Cardiac muscle cell (in vitro differentiated cells and primary cell): ENCODE results near the gene TRIM62. TPM values are rescaled to one million over a fixed set of nuclear protein-coding genes. Genes with fewer than 3 reads are reported as not detected.

ENCODE experiments used
- DNase-seq, 2 donors: peaks; one replicate each; pipeline versions ENCODE4 v3.0.0 to v3.0.0-alpha.2; 2010 to 2017; ENCODE audit warnings: low read depth in 1 of 2, low spot score in 1 of 2
- H3K27ac ChIP-seq: fragments of 200-600 bp; sonication (generic); 2 replicates; pipeline ENCODE4 v1.5.1; 2016
- H3K27me3 ChIP-seq: fragments of 200-600 bp; sonication (generic); 2 replicates; pipeline ENCODE4 v1.6.0; 2016; ENCODE audit warnings: control low read depth
- H3K36me3 ChIP-seq: fragments of 200-600 bp; sonication (generic); 2 replicates; pipeline ENCODE4 v1.5.1; 2016; ENCODE audit warnings: control low read depth
- H3K4me1 ChIP-seq: fragments of 200-600 bp; sonication (generic); 2 replicates; pipeline ENCODE4 v1.8.1; 2017; ENCODE audit warnings: low read depth, mild to moderate bottlenecking, mixed run types
- H3K4me3 ChIP-seq: fragments of 200-600 bp; sonication (generic); 2 replicates; pipeline ENCODE4 v1.5.1; 2016; ENCODE audit warnings: mild to moderate bottlenecking
- H3K9me3 ChIP-seq: fragments of 200-600 bp; sonication (generic); 2 replicates; pipeline ENCODE4 v1.5.1; 2017; ENCODE audit warnings: low read depth, mild to moderate bottlenecking, control low read depth
- polyA plus RNA-seq: library from polyadenylated mRNA; unstranded; fragments of >200 nt; fragmentation: Nextera tagmentation; extraction: Ambion mirVana; gene quantifications from 2 replicates; pipeline ENCODE4 v1.2.1, GENCODE V29; 2016
- total RNA-seq: library from RNA; depleted of rRNA; stranded (reverse); fragments of >200 nt; gene quantifications from 2 replicates; pipeline ENCODE4 v1.2.3, GENCODE V29; 2016
- TF ChIP-seq, protein P1 (sequence below): IDR thresholded peaks from 2 replicates; pipeline ENCODE4 v1.5.1; 2012; ENCODE audit warnings: low read depth, mild to moderate bottlenecking, low read length

Gene TRIM62
- total and polyA plus RNA-seq, 2 experiments from 2014 or later = 3.1 to 5.8 TPM

DNA sequence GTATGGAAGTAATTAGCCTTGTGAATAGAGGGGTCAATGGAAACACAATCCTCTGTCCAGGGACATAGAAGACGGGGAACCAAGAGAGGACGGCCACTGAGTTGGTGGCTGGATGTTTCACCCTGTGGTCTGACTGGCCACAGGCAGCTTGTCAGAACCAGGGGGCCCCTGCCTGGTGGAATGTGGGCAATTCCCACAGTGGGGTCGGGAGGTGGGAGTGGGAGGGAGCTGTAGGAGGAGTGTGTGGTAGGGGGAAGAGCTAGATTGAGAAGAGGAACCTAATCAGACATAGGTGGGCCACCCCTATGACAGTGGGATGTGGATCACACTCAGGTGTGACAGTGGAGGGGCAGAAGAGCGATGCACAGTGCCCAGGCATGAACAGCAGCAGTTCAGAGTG, 31.3 kb downstream of the TRIM62 start:
- no peak for DNase-seq
- Histone ChIP-seq H3K9me3 (no peaks in the 10 kb centered on the region), H3K4me1 (no peaks in the 10 kb centered on the region), H3K27me3 (no peaks in the 10 kb centered on the region), H3K36me3 (no peaks in the 10 kb centered on the region), H3K27ac (no peak overlapping the region), H3K4me3 (no peak overlapping the region)
- TF ChIP-seq, protein P1, sequence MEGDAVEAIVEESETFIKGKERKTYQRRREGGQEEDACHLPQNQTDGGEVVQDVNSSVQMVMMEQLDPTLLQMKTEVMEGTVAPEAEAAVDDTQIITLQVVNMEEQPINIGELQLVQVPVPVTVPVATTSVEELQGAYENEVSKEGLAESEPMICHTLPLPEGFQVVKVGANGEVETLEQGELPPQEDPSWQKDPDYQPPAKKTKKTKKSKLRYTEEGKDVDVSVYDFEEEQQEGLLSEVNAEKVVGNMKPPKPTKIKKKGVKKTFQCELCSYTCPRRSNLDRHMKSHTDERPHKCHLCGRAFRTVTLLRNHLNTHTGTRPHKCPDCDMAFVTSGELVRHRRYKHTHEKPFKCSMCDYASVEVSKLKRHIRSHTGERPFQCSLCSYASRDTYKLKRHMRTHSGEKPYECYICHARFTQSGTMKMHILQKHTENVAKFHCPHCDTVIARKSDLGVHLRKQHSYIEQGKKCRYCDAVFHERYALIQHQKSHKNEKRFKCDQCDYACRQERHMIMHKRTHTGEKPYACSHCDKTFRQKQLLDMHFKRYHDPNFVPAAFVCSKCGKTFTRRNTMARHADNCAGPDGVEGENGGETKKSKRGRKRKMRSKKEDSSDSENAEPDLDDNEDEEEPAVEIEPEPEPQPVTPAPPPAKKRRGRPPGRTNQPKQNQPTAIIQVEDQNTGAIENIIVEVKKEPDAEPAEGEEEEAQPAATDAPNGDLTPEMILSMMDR = no peak

DNA sequence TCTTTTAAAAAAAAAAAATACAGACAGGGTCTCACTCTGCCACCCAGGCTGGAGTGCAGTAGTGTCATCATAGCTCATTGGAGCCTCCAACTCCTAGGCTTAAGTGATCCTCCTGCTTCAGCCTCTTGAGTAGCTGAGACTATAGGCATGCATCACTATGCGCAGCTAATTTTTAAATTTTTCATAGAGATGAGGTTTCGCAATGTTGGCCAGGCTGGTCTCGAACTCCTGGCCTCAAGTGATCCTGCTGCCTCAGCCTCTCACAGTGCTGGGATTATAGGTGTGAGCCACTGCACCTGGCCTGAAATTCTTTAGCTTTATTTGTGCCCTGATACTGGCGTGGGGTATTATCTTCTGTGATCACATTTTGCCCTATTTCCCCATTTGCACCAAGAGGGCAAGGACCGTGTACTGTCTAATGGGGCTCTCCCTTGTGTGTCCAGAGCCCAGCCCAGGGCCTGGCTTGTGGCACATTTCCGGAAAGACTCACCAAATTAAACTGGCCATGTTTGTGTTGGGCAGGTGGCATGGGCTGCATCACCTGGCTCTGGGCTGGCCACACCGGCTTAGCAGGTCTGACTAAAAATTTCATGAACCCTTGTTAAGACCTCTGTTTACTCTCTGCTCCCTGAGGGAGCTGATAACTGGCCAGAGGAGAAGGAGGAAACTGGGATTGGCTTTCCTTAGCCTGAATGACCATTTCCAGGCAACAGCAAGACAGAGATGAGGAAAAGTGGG, 32.2 kb downstream of the TRIM62 start:
- Histone ChIP-seq H3K4me3 (no peak overlapping the region), H3K9me3 (no peaks in the 10 kb centered on the region), H3K36me3 (no peaks in the 10 kb centered on the region), H3K27me3 (no peaks in the 10 kb centered on the region), H3K27ac (no peak overlapping the region), H3K4me1 (no peaks in the 10 kb centered on the region)
- TF ChIP-seq, protein P1 = no peak
- no peak for DNase-seq

DNA sequence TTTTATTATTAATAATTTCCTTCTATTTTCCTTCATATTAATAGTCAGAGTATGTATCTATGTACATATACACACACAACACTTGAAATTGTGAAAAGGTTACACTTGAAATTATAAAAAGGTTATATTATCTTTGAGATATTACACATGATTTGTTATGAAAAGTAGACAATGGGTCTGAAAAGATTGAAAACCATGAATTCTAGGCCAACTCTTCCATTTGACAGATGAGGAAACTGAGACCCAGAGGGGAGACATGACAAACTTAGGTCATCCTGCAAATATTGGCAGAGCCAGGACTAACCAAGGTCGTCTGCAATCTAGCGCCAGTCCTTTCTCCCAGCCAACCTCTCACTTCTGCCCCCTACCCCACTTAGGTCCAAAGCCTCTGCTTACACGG, 33.2 kb downstream of the TRIM62 start:
- H3K27ac ChIP-seq = no peak overlapping the region
- DNase-seq = no peak
- no peaks in the 10 kb centered on the region for H3K9me3 ChIP-seq
- H3K27me3 ChIP-seq = no peaks in the 10 kb centered on the region
- no peaks in the 10 kb centered on the region for H3K36me3 ChIP-seq
- no peak overlapping the region for H3K4me3 ChIP-seq
- TF ChIP-seq, protein P1 = no peak
- no peaks in the 10 kb centered on the region for H3K4me1 ChIP-seq

DNA sequence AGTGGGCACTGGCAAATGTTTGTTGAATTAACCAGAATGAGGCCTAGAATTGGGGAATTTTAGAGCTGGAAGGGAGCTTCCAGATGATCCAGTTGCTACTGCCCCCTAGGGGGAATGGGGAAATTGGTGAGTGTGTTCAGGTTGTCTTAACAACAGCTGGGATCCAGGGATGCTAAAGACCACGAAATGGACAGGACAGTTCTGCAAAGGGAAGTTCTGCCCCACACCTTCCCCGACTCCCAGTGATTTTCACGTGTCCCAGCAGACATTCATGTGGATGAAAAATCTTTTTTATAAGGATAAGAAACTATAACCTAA, 33.9 kb downstream of the TRIM62 start:
- Histone ChIP-seq H3K4me3 (no peak overlapping the region), H3K27ac (no peak overlapping the region), H3K27me3 (no peaks in the 10 kb centered on the region), H3K4me1 (no peaks in the 10 kb centered on the region), H3K36me3 (no peaks in the 10 kb centered on the region), H3K9me3 (no peaks in the 10 kb centered on the region)
- TF ChIP-seq, protein P1 = peak; percentile 60
- DNase-seq = peak in 1 of 2 donors; percentile 50

DNA sequence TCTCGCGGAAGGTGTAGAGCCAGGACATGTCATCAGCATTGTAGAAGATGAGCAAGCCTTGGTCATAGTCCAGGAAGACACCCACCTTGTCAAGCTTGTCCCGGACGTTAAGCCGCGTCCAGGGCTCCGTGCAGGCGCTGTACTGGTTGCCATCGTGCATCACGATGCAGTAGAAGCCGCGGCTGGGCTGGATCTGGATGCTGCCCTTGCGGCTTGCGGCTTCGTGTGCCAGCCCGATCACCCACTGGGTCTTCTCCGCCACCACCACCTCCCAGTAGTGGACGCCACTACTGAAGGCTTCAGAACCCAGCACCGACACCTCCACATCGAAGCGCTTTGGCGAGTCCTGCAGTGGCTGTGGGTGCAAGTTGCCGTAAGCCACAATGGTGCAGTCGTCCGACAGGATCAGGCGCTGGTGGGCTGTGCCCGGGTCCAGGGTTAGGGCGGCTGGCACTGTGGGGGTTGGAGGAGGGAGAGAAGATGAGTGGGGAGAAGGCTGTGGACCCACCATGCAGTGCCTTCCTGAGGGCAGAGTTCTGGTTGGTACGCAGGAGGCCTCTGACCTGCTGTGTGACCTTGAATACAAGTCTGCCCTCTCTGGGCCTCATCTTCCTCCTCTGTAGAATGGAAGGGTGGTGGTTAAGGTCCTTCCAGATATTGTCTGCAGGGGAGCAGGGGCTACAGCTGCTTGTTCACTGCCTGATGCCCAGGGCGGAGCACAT, 34.4 kb downstream of the TRIM62 start:
- no peak for DNase-seq
- Histone ChIP-seq H3K36me3 (no peaks in the 10 kb centered on the region), H3K9me3 (no peaks in the 10 kb centered on the region), H3K4me1 (no peaks in the 10 kb centered on the region), H3K27me3 (no peaks in the 10 kb centered on the region), H3K27ac (no peak overlapping the region), H3K4me3 (no peak overlapping the region)
- TF ChIP-seq, protein P1 = no peak
